Measurements from ENCODE around the gene DROSHA. TPM values are rescaled to one million over a fixed set of nuclear protein-coding genes. Genes with fewer than 3 reads are reported as not detected.

The DROSHA gene
- total and polyA plus RNA-seq, 2 of the 4 experiments (the other 2 are of a cell fraction), result 36.4 to 36.5 TPM

DNA sequence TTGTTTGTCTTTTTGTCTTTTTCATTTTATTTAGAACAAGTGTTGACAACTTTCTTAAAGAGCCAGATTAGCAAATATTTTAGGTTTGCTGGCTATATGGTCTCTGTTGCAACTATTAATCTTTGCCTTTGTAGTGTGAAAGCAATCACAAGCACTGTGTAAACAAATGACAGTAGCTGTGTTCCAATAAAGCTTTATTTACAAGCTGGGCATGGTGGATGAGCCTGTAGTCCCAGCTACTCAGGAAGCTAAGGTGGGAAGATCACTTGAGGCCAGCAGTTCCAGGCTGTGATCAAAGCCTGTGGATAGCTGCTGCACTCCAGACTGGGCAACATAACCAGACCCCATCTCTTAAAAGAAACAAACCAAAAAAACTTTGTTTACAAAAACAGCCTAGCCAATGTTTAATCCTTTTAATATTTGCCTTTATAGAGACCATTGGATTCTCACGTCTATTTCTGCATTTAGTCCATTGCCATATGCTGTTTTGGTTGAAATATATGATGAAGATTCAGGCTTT is 2.7 kb upstream of the DROSHA start:
- dilution Hi-C loops (cut with HindIII; ENCODE audit: low sequenced_read_pairs, unreplicated experiment) (no loop called here), intact Hi-C loops (cut with micrococcal nuclease) (no loop called here), in situ Hi-C loops (cut with MboI; ENCODE audit: low sequenced_read_pairs) (no loop called here)
- Histone ChIP-seq H3K18ac (ENCODE audit: low read depth, low read length) (no peak overlapping the region), H3K4me1 (ENCODE audit: control insufficient read depth, insufficient read depth, low read length) (peaks cover 7% of the 10 kb centered on the region), H4K91ac (ENCODE audit: insufficient read depth, low read depth, low read length) (no peak overlapping the region), H3K9me1 (ENCODE audit: insufficient read depth, low read length) (peaks cover 7% of the 10 kb centered on the region; the same call in 1 of the 2 replicates), H2BK15ac (ENCODE audit: low read depth, low read length) (no peak overlapping the region), H3K27me3 (ENCODE audit: control insufficient read depth, insufficient read depth, low read length) (no peaks in the 10 kb centered on the region), H3K36me3 (ENCODE audit: control insufficient read depth, insufficient read depth, low read length) (peaks cover 7% of the 10 kb centered on the region), H4K8ac (ENCODE audit: low read depth in 2 of 2, low read length in 2 of 2) (no peak overlapping the region), H4K20me1 (ENCODE audit: insufficient read depth, low read length) (peaks cover 4% of the 10 kb centered on the region; the same call in 1 of the 2 replicates), H3K4me2 (ENCODE audit: low read depth, low read length) (no peak overlapping the region), H2BK5ac (ENCODE audit: low read depth, low read length, poor library complexity, severe bottlenecking) (no peak overlapping the region), H3K4me3 (ENCODE audit: insufficient read depth, low read depth, low read length) (no peak overlapping the region), H3K14ac (replicated peaks; ENCODE audit: low read depth, low read length) (no peak overlapping the region), H3K27ac (ENCODE audit: insufficient read depth, low read length) (no peak overlapping the region), H2BK20ac (ENCODE audit: low read depth, low read length) (no peak overlapping the region), H2AK9ac (replicated peaks; ENCODE audit: low read depth, low read length, poor library complexity) (no peak overlapping the region), H2AFZ (replicated peaks; ENCODE audit: low read length, poor library complexity) (no peak overlapping the region), H4K5ac (ENCODE audit: low read depth, low read length) (no peak overlapping the region), H3K4ac (ENCODE audit: low read depth, low read length) (no peak overlapping the region), H2BK120ac (ENCODE audit: low read depth, low read length) (no peak overlapping the region), H3K56ac (ENCODE audit: extremely low read depth, insufficient read depth, low read length) (no peak overlapping the region), H3K79me1 (ENCODE audit: low read depth in 1 of 2, low read length in 2 of 2) (peaks cover 36 to 50% of the 10 kb centered on the region in 2 experiments), H3K9ac (ENCODE audit: low read depth, low read length) (no peak overlapping the region), H3K23ac (ENCODE audit: low read depth, low read length) (no peak overlapping the region), H3K9me3 (ENCODE audit: control insufficient read depth, insufficient read depth, low read length) (no peaks in the 10 kb centered on the region), H2AK5ac (ENCODE audit: low read depth, low read length) (no peak overlapping the region)
- no CpG with 5 or more reads among the region's 1 CpG for WGBS, 2 experiments (ENCODE audit: extremely low coverage in 2 of 2, insufficient read length in 1 of 2)
- ChIA-PET CTCF (no interaction called here), POLR2A (ENCODE audit: unreplicated experiment) (no interaction called here)
- ATAC-seq (ENCODE audit: low read depth), result no peak
- BruUV-seq (replicated peaks), result no TSS peak
- no peak for DNase-seq
- TF ChIP-seq BHLHE40 (IDR thresholded peaks at IDR 0.05; ENCODE audit: low read depth, low read length) (no peak), RCOR1 (IDR thresholded peaks at IDR 0.05; ENCODE audit: insufficient replicate concordance, low read length) (no peak), POLR2A (IDR thresholded peaks at IDR 0.05; ENCODE audit: low read depth, low read length) (no peak), ELK1 (IDR thresholded peaks at IDR 0.05; ENCODE audit: borderline replicate concordance, low read depth, low read length) (no peak), MAZ (IDR thresholded peaks at IDR 0.05; ENCODE audit: borderline replicate concordance, low read depth, low read length) (no peak), FOS (IDR thresholded peaks at IDR 0.05; ENCODE audit: low read depth, low read length) (no peak), RFX5 (IDR thresholded peaks at IDR 0.05; ENCODE audit: low read depth, low read length) (no peak), RAD21 (IDR thresholded peaks at IDR 0.05; ENCODE audit: low read length) (no peak), CHD1 (IDR thresholded peaks at IDR 0.05; ENCODE audit: low read depth, low read length) (no peak), MXI1 (IDR thresholded peaks at IDR 0.05; ENCODE audit: borderline replicate concordance, low read depth, low read length) (no peak), MAFK (IDR thresholded peaks at IDR 0.05; ENCODE audit: low read depth, low read length) (no peak), SMC3 (IDR thresholded peaks at IDR 0.05; ENCODE audit: low read depth, low read length) (no peak), NFE2L2 (IDR thresholded peaks at IDR 0.05; ENCODE audit: low read depth, low read length) (no peak), CEBPB (IDR thresholded peaks at IDR 0.05; ENCODE audit: low read depth, low read length) (no peak)
